Head of caudate nucleus (tissue), 42 donors: ENCODE results near the gene IL18R1.

Experiments
- DNase-seq, 42 donors: peaks; one replicate each; pipeline versions ENCODE4 v3.0.0 to v3.0.0-alpha.2; 2020 to 2021; ENCODE audit warnings: mixed read lengths in 7 of 42
- intact Hi-C: fragments of 100-400 bp; cut with DNase I; formaldehyde crosslinking; loops from one replicate; pipeline ENCODE4 v1.15.0; 2022

The IL18R1 gene

GRCh38 chr2:102422910-102423309, 67.3 kb downstream of the IL18R1 start, which contains the start of gene IL18RAP:
IL18RAP (plus strand) TSS chr2:102423160; CDS start chr2:102423278, 118 bp downstream.
- intact Hi-C loops = no loop called here

DNA sequence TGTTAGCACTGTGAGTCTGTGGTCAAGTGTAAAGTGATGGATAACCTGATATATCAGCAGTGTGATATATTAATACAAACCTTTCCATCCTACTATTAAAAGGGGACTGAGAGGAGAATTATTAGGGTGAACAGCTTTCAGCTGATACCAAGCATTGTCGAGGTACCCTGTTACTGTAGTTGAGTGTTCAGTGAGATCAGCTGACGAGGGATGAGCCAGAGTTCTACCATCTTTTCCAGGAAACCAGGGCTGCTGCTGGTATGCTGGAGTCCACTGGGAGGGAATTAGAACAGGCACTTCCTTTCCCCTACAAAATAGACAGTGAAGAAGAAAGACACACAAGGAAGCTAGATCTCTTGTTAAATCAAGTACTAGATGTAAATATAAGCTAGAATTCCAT, 67.8 kb downstream of the IL18R1 start:
- intact Hi-C loops = no loop called here
- no peak for DNase-seq

More at GRCh38 chr2:102422910-102423309, 67.3 kb downstream of the IL18R1 start, which contains the start of gene IL18RAP:
- DNase-seq = no peak

GRCh38 chr2:102424754-102425153, 69.2 kb downstream of the IL18R1 start:
- DNase-seq = no peak
- intact Hi-C loops = no loop called here

DNA sequence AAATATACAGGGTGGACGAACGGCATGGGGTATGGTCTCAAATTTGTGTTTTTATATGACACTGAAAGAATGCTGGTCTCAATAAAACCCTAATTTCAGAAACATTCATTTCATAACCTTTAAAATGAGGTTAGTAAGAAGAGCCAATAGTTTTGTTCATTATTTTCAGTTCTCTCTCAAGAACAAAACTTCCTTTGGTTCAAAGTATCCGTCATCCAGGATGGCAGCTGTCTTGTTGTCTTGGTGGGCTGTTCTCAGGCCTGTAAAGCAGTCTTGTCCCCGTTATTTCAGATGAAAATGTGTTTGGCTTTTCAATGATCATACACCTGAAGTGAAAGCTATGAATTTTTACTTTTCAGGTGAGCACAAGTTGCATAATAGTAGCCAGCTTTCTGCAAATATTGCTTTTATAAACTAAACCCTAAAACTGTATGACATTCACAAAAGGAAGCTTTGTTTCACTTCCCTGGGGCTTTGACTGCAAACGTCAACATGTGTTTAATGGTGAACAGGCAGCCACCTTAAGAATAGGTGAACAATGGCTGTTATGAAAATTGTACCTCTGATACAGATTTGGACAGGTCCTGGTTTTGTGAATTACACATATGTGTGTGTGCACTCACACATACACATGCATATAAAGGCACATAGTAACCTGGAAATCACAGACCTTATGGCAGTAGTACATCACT, 70.0 kb downstream of the IL18R1 start:
- intact Hi-C loops = no loop called here
- no peak for DNase-seq

GRCh38 chr2:102427249-102427648, 71.7 kb downstream of the IL18R1 start:
- no peak for DNase-seq
- intact Hi-C loops = no loop called here

GRCh38 chr2:102428573-102428972, 73.0 kb downstream of the IL18R1 start:
- DNase-seq = no peak
- intact Hi-C loops = no loop called here

DNA sequence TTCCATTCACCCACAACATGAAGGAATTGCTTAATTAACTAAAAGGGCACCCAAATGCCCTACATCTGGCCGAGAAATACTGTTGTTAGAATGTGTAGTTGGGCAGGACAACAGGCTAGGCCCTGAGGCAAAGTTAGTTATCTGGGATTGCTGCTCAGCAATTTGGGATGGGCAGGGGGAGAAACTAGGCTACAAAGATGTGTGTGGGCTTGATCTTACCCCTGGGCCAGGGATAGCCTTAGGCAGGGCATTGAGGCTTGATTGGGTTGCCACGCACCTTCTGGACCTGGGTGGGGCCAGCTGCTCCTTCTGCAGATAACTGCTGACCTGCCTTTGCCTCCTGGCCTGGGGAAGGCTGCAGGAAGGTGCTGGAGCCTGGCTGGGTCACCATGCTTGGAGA, 76.8 kb downstream of the IL18R1 start:
- intact Hi-C loops = no loop called here
- no peak for DNase-seq

DNA sequence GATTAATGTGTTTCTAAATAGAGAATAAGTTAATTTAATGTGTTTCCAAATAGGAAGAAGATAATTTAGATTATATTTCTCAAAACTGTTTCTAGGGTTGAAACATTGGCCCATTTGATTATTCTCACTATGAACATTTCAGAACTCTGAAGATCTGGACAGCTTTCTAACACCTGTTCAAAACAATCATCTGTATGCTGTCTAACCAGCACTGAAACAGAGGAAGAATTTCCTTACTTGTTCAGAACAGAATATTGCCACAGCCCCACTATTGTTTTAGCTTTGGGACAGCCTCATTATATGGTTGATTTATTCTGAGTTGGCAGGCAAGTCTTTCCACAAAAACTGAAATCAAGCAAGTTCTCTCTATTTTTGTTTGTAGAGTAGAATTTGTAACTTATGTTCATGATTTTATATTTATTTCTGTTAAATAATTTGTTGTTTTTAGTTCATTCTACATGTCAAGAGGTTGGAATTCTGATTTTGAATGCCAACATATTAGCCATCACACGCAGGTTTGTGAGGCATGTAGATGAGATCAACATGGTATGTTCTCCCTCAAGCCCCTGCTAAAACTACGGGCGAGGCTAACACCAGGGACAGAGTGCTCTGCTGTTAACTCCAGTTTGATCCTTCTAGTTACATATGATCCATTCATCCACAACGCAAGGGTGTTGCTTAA, 78.5 kb downstream of the IL18R1 start:
- intact Hi-C loops = no loop called here
- DNase-seq = no peak

- DNase-seq = no peak
- intact Hi-C loops = no loop called here
Measured at GRCh38 chr2:102434655-102435381, 79.2 kb downstream of the IL18R1 start.

DNA sequence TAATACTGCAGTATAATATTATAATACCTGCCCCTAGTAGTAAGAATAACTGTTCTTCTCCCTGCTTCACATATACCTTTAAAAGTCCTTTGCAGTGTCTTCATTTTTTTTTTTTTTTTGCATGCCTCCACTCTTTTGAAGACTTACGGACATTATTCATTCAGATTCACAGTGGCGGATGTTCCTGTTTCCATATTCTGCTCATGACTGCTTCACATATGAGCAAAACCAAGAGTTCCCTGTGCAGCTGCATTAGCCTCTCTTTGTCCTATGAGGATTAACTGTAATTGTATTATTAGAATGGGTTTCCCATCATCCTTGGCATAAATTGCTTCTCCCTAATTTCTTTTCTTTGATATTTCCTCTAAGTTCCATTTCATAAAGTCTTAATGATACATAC, 80.1 kb downstream of the IL18R1 start:
- DNase-seq = no peak
- intact Hi-C loops = no loop called here

- DNase-seq = no peak
- intact Hi-C loops = no loop called here
Measured at GRCh38 chr2:102436323-102436722, 80.7 kb downstream of the IL18R1 start.

DNA sequence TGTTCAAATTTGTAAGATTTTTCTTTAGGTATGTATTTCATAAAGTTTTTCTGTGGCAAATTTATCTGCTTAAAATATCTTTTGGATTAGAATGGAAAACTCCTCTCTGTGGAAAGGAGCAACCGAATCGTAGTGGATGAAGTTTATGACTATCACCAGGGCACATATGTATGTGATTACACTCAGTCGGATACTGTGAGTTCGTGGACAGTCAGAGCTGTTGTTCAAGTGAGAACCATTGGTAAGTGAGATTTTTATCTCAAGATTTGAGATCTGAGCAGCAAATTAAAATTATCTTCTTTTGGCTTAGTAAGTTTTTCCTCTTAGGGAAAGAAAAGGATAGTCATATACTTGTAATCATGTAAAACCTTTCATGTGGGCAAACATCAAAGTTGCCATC, 81.5 kb downstream of the IL18R1 start:
- intact Hi-C loops = no loop called here
- DNase-seq = no peak

GRCh38 chr2:102438111-102438510, 82.5 kb downstream of the IL18R1 start:
- no peak for DNase-seq
- intact Hi-C loops = no loop called here

- intact Hi-C loops = no loop called here
- no peak for DNase-seq
Measured at GRCh38 chr2:102438578-102438977, 83.0 kb downstream of the IL18R1 start.

GRCh38 chr2:102439065-102439695, 83.6 kb downstream of the IL18R1 start:
- intact Hi-C loops = no loop called here
- no peak for DNase-seq

GRCh38 chr2:102442967-102443828, 87.6 kb downstream of the IL18R1 start:
- intact Hi-C loops = loop anchor here (10.0 kb wide), 1 partner anchor 428 kb away; no protein-coding TSS in a partner anchor
- DNase-seq = peak in 20 of 42 donors; percentile 7 to 51 (median 28)

GRCh38 chr2:102444233-102444632, 88.6 kb downstream of the IL18R1 start:
- intact Hi-C loops = loop anchor here (10.0 kb wide), 1 partner anchor 429 kb away; no protein-coding TSS in a partner anchor
- no peak for DNase-seq

DNA sequence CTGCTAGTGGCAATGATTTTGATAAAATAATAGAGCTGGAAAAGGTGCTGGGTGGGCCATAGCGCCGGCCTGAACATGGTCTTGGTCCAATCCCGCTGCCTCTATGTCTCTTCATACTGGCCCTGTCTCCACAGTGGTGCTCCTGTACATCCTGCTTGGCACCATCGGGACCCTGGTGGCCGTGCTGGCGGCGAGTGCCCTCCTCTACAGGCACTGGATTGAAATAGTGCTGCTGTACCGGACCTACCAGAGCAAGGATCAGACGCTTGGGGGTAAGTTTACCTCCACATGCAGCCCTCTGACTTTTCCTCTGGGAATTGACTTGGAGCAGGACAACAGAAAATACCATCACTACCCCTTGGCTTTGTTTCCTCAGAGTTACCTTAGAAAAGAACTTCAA, 91.3 kb downstream of the IL18R1 start:
- intact Hi-C loops = loop anchor here (10.0 kb wide), 1 partner anchor 432 kb away; no protein-coding TSS in a partner anchor
- no peak for DNase-seq
